ENCODE results near the gene CTDP1. TPM values are rescaled to one million over a fixed set of nuclear protein-coding genes. Genes with fewer than 3 reads are reported as not detected.

CTDP1 gene
- total RNA-seq, 1 experiment from 2014 or later: 16.1 TPM

DNA sequence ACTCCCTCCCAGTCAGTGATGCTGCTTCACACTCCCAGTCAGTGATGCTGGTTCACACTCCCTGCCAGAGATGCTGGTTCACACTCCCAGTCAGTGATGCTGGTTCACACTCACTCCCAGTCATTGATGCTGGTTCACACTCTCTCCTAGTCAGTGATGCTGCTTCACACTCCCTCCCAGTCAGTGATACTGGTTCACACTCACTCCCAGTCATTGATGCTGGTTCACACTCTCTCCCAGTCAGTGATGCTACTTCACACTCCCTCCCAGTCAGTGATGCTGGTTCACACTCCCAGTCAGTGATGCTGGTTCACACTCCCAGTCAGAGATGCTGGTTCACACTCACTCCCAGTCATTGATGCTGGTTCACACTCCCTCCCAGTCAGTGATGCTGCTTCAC is 83.8 kb downstream of the CTDP1 start:
- BruUV-seq (replicated peaks): no TSS peak
- CTCF ChIA-PET: interaction anchor here (0.6 kb wide), 1 partner anchor 39 kb away, joined by 3 read pairs; no protein-coding TSS in a partner anchor

DNA sequence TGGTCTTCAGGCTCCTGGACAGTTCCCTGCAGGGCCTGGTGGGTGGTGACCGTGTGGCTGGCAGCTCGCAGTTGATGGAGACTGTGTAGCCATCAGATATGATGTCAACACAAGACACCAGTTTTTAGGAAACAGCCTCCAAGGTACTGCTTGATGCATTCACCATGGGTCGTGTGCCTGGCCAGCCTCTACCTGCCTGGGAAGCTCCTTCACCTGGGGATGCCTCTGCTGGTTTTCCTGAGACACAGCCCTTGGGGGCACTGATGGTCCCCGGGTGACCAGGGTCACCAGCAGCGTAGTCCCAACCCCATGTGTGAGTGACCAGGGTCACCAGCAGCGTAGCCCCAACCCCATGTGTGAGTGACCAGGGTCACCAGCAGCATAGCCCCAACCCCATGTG is 84.5 kb downstream of the CTDP1 start:
- no peaks in the 10 kb centered on the region for H3K4me1 Mint-ChIP-seq (ENCODE audit: low read depth, unreplicated experiment)
- intact Hi-C loops (cut with micrococcal nuclease; ENCODE audit: unreplicated experiment): no loop called here
- Histone ChIP-seq H3K27me3 (replicated peaks; ENCODE audit: control insufficient read depth, insufficient read depth, low read length) (no peaks in the 10 kb centered on the region), H3K36me3 (ENCODE audit: control insufficient read depth, insufficient read depth, low read length) (no peaks in the 10 kb centered on the region), H3K4me1 (no peaks in the 10 kb centered on the region), H3K9me3 (no peaks in the 10 kb centered on the region), H3K4me3 (ENCODE audit: low read depth, low read length) (no peak overlapping the region)
- no peaks in the 10 kb centered on the region for H3K36me3 Mint-ChIP-seq (ENCODE audit: insufficient read depth, unreplicated experiment)
- DNase-seq: no peak
- BruUV-seq (replicated peaks): no TSS peak
- POLR2A ChIA-PET: no interaction called here
- peaks cover 2% of the 10 kb centered on the region for H3K27me3 Mint-ChIP-seq (ENCODE audit: insufficient read depth, unreplicated experiment)
- H3K27ac Mint-ChIP-seq (ENCODE audit: unreplicated experiment): no peak overlapping the region
- CTCF ChIA-PET: no interaction called here
- H3K4me3 Mint-ChIP-seq (ENCODE audit: unreplicated experiment): no peak overlapping the region
- H3K9me3 Mint-ChIP-seq (ENCODE audit: unreplicated experiment): peaks cover 9% of the 10 kb centered on the region
- TF ChIP-seq, protein P1, sequence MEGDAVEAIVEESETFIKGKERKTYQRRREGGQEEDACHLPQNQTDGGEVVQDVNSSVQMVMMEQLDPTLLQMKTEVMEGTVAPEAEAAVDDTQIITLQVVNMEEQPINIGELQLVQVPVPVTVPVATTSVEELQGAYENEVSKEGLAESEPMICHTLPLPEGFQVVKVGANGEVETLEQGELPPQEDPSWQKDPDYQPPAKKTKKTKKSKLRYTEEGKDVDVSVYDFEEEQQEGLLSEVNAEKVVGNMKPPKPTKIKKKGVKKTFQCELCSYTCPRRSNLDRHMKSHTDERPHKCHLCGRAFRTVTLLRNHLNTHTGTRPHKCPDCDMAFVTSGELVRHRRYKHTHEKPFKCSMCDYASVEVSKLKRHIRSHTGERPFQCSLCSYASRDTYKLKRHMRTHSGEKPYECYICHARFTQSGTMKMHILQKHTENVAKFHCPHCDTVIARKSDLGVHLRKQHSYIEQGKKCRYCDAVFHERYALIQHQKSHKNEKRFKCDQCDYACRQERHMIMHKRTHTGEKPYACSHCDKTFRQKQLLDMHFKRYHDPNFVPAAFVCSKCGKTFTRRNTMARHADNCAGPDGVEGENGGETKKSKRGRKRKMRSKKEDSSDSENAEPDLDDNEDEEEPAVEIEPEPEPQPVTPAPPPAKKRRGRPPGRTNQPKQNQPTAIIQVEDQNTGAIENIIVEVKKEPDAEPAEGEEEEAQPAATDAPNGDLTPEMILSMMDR (IDR thresholded peaks at IDR 0.05; ENCODE audit: insufficient read depth in 1 of 2, low read depth in 1 of 2, low read length in 1 of 2, severe bottlenecking in 1 of 2, unreplicated experiment in 1 of 2): no peak

More for the DNA sequence above, 83.8 kb downstream of the CTDP1 start:
- H3K36me3 Mint-ChIP-seq (ENCODE audit: insufficient read depth, unreplicated experiment): no peaks in the 10 kb centered on the region
- no peak overlapping the region for H3K4me3 Mint-ChIP-seq (ENCODE audit: unreplicated experiment)
- no peak overlapping the region for H3K27ac Mint-ChIP-seq (ENCODE audit: unreplicated experiment)
- no peak overlapping the region for H3K4me3 ChIP-seq (ENCODE audit: low read depth, low read length)
- no peak for DNase-seq
- TF ChIP-seq, protein P1 (IDR thresholded peaks at IDR 0.05; ENCODE audit: insufficient read depth in 1 of 2, low read depth in 1 of 2, low read length in 1 of 2, severe bottlenecking in 1 of 2, unreplicated experiment in 1 of 2): no peak
- H3K27me3 ChIP-seq (replicated peaks; ENCODE audit: control insufficient read depth, insufficient read depth, low read length): no peaks in the 10 kb centered on the region
- no peaks in the 10 kb centered on the region for H3K36me3 ChIP-seq (ENCODE audit: control insufficient read depth, insufficient read depth, low read length)
- no peaks in the 10 kb centered on the region for H3K4me1 ChIP-seq
- no peaks in the 10 kb centered on the region for H3K9me3 ChIP-seq
- intact Hi-C loops (cut with micrococcal nuclease; ENCODE audit: unreplicated experiment): no loop called here
- no peaks in the 10 kb centered on the region for H3K4me1 Mint-ChIP-seq (ENCODE audit: low read depth, unreplicated experiment)
- H3K27me3 Mint-ChIP-seq (ENCODE audit: insufficient read depth, unreplicated experiment): peaks cover 2% of the 10 kb centered on the region
- POLR2A ChIA-PET: no interaction called here
- peaks cover 9% of the 10 kb centered on the region for H3K9me3 Mint-ChIP-seq (ENCODE audit: unreplicated experiment)

DNA sequence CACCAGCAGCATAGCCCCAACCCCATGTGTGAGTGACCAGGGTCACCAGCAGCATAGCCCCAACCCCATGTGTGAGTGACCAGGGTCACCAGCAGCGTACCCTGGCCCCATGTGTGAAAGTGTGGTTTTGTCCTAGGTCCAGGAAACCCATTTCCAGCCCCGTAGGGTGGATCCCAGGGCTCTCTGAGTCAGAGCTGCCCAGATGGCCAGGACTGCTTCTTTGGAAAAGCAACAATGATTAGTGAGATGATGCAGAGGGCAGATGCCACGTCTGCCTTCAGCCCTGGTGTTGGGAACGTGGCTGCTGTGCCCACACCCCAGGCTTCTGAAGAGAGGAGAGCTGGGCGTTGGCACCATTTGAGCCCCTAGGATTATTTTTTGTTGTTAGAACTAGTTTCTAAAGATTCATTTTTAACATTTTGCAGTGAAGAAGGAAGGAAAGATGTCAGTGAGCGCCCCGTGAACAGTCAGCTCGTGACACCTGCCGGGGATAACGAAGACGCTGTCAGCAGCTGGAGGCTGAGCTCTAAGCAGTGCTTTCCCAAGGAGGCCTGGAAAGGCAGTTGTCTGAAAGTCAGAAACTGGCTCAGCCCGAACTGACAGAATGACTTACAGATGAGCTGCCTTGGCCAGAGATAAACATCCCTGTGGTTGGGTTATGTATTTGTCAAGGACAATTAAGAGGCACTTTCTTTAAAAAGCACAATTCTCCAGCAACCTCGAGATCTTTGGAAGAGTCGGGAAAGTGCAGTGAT is 86.1 kb downstream of the CTDP1 start:
- Histone ChIP-seq H3K4me1 (no peaks in the 10 kb centered on the region), H3K27me3 (replicated peaks; ENCODE audit: control insufficient read depth, insufficient read depth, low read length) (no peaks in the 10 kb centered on the region), H3K4me3 (ENCODE audit: low read depth, low read length) (no peak overlapping the region), H3K9me3 (no peaks in the 10 kb centered on the region), H3K36me3 (ENCODE audit: control insufficient read depth, insufficient read depth, low read length) (no peaks in the 10 kb centered on the region)
- H3K4me1 Mint-ChIP-seq (ENCODE audit: low read depth, unreplicated experiment): no peaks in the 10 kb centered on the region
- H3K27me3 Mint-ChIP-seq (ENCODE audit: insufficient read depth, unreplicated experiment): peaks cover 2% of the 10 kb centered on the region
- CTCF ChIA-PET: no interaction called here
- peaks cover 9% of the 10 kb centered on the region for H3K9me3 Mint-ChIP-seq (ENCODE audit: unreplicated experiment)
- H3K27ac Mint-ChIP-seq (ENCODE audit: unreplicated experiment): no peak overlapping the region
- DNase-seq: no peak
- no peak overlapping the region for H3K4me3 Mint-ChIP-seq (ENCODE audit: unreplicated experiment)
- no TSS peak for BruUV-seq (replicated peaks)
- intact Hi-C loops (cut with micrococcal nuclease; ENCODE audit: unreplicated experiment): no loop called here
- TF ChIP-seq, protein P1 (IDR thresholded peaks at IDR 0.05; ENCODE audit: insufficient read depth in 1 of 2, low read depth in 1 of 2, low read length in 1 of 2, severe bottlenecking in 1 of 2, unreplicated experiment in 1 of 2): no peak
- POLR2A ChIA-PET: no interaction called here
- H3K36me3 Mint-ChIP-seq (ENCODE audit: insufficient read depth, unreplicated experiment): no peaks in the 10 kb centered on the region
